KBM-7 (cell line): ENCODE results near the gene GIPC1.
A peak's percentile ranks its signal among the peaks of the same experiment; 100 is the strongest.
"Not testable (repeated sequence)": the region's sequence is repeated elsewhere in the genome, so short reads cannot be mapped to it uniquely, and the experiment has no call there.

ENCODE experiments used
- DNase-seq: peaks from one replicate; pipeline ENCODE4 v3.0.0-alpha.2; 2015
- in situ Hi-C: fragments of 300-500 bp; cut with MboI; formaldehyde crosslinking; loops from 2 replicates; pipeline ENCODE4 v1.14.3; 2020; ENCODE audit warnings: low sequenced_read_pairs, low pct_unique_long_range_greater_than_20kb, mixed read lengths

The GIPC1 gene

GRCh38 chr19:14496029-14496833, at the start of gene GIPC1:
Gene GIPC1, minus strand, starts transcription at chr19:14496127. Its CDS starts 13,151 bp downstream, at chr19:14482976.
- peak; percentile 96 for DNase-seq
- in situ Hi-C loops = no loop called here

DNA sequence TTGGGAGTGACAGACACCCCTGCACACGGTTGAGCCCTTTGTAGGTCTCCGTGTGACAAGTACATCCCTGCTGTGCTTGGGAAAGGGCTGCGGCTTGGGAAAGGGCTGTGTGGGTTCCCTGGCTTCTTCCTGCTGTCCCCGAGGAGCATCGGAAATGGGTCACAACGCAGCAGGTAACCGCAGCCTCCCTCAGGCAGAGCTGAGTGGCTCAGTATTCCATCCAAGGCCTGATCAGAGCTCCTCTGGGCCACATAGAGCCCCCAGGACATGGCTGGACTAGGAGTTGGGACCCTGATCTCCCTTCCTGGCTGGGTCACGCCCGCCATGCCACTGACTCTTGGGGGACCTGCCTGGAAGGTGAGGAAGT, 49.8 kb upstream of the GIPC1 start:
- in situ Hi-C loops = no loop called here
- DNase-seq = no peak

GRCh38 chr19:14544977-14545715, 49.2 kb upstream of the GIPC1 start:
- DNase-seq = no peak

GRCh38 chr19:14544047-14544446, 48.1 kb upstream of the GIPC1 start:
- DNase-seq = no peak
- in situ Hi-C loops = no loop called here

More at GRCh38 chr19:14544977-14545715, 49.2 kb upstream of the GIPC1 start:
- in situ Hi-C loops = no loop called here

- in situ Hi-C loops = no loop called here
- DNase-seq = peak; percentile 32
Measured at GRCh38 chr19:14542711-14543328, 46.9 kb upstream of the GIPC1 start.

DNA sequence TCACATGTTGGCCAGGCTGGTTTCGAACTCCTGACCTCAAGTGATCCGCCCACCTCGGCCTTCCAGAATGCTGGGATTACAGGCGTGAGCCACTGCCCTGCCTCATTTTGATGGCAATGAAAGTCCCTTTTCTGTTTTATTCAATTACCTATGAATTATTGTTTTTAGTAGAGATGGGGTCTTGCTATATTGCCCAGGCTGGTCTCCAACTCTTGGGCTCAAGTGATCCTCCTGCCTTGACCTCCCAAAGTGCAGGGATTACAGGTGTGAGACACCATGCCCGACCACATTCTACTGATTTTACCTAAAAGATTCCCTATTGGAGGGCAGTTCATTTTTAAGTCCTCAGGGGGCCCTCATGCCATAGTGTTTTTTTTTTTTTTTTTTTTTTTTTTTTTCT, 46.1 kb upstream of the GIPC1 start:
- in situ Hi-C loops, DNase-seq: not testable (repeated sequence)

GRCh38 chr19:14540741-14541525, 45.0 kb upstream of the GIPC1 start:
- in situ Hi-C loops = no loop called here

DNA sequence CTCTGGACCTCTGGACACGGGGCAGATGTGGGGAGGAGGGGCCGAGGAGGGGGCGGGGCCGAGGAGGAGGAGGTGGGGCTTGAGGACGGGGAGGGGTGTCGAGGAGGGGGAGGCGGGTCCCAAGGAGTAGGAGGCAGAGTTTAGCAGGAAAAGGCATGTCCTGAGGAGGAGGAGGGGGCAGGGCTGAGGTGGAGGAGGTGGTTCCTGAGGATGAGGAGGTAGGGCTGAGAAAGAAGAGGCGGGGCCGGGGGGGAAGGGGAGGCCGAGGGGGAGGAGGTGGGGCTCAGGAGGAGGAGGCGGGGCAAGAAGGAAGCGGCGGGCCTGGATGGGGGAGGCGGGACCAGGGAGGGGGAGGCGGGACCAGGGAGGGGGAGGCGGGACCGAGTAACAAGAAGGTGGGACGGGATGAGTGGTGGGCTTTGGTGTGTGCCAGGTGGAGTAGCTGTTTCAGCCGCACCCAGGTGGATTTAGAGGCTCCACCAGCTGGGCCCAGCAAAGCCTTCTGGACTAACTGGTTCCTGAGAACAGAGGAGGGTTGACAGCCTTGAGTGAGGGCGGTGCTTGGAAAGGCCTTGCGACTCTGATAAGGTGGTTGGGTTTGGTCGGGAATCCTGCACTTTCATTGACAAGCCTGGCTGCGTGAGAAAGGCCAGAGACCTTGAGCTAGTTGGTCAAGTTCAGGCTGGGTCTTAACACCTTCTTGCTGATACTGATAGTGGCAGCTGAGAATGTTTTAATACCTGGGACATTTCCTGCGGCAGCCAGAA, 41.2 kb upstream of the GIPC1 start:
- DNase-seq = peak; percentile 71
- in situ Hi-C loops = no loop called here

More at GRCh38 chr19:14540741-14541525, 45.0 kb upstream of the GIPC1 start:
- no peak for DNase-seq

DNA sequence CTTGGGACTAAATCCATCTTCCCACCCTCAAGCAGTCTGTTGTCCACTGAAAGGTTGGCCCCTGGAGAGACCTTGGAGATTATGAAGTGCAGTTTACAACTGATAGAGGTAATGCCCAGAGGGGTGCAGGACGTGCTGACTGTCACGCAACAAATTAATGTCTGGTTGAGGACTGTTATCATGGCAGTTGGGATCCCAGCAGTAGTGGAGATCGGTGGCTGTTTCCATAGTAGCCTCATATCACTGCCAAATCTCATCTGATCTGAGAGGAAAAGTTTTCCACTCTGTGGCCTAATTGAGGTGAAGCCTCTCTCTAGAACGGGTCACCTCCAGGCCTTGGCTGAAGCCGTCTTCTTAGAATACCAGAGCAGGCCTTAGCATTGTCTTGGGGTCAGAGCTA, 37.5 kb upstream of the GIPC1 start:
- in situ Hi-C loops = no loop called here
- no peak for DNase-seq

DNA sequence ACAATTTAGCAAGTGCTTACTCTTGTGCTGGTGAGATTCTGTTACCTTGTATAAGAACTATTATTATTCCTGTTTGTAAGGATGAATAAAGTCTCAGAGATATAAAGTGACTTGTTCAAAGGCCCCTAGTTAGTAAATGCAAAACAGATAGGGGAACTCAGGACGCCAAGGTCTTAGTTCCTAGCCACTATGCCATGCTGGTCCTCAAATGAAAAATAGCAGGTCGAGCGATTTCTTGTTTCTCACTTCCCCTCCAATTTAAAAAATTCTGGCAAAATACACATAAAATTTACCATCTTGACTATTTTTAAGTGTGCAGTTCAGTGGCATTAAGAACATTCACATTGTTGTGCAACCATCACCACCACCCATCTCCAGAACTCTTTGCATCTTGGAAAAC, 34.6 kb upstream of the GIPC1 start:
- in situ Hi-C loops = no loop called here
- DNase-seq = no peak

- in situ Hi-C loops = no loop called here
Measured at GRCh38 chr19:14530005-14530348, 34.0 kb upstream of the GIPC1 start.

DNA sequence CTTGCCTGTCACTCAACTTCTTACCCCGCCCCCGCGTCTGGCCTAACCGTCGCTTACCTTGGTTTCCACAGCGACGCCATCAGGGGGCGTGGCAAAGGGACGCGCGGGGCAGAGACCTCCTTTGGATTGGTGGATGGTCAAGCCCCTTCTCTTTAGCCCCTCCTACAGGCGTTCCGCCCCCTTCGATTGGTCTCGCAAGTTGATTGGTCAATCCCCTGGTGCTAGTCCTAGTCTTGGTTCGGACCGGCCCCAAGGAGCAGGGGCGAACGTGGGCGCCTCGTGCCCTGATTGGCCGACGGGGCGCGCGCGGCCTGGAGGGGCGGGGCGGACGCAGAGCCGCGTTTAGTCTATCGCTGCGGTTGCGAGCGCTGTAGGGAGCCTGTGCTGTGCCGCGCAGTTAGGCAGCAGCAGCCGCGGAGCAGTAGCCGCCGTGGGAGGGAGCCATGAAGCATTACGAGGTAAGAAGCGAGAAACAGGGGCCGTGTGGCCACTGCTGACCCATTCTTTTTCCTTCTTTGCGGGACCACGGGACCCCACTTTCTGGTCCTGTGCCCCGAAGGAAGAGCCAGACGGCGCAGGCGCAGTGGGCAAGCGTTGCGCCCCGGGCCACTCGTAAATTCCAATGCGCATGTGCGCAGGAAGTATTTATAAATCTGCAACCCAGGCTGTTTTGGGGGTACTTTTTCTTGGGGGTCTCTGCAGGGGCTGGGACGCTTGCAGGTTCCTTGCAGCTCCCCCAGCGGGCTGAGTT, 33.5 kb upstream of the GIPC1 start, which contains the start of gene TECR:
TECR (plus strand) TSS at position 341 of the 751 bp plus-strand sequence; CDS start at position 444, 103 bp downstream.
- in situ Hi-C loops = no loop called here
- DNase-seq = peak; percentile 100

More at GRCh38 chr19:14530005-14530348, 34.0 kb upstream of the GIPC1 start:
- DNase-seq = no peak

- in situ Hi-C loops = no loop called here
- no peak for DNase-seq
Measured at GRCh38 chr19:14528419-14529253, 32.7 kb upstream of the GIPC1 start.

- DNase-seq = no peak
- in situ Hi-C loops = no loop called here
Measured at GRCh38 chr19:14526423-14526822, 30.5 kb upstream of the GIPC1 start.

- in situ Hi-C loops = no loop called here
- no peak for DNase-seq
Measured at GRCh38 chr19:14525729-14526128, 29.8 kb upstream of the GIPC1 start.

DNA sequence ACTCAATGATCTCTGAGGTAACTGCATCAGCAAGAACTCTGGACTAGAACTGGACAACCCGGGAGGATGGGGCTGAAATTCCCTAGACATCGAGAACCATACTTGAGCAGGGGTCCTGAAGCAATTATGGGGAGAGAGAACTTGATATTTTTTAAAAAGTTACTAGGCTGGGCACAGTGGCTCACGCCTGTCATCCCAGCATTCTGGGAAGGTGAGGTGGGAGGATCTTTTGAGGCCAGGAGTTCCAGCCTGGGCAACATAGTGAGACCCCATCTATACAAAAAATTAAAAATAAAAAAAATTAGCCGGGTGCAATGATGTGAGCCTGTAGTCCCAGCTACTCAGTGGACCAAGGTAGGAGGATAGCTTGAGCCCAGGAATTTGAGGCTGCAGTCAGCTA, 24.6 kb upstream of the GIPC1 start:
- no peak for DNase-seq
- in situ Hi-C loops = no loop called here

DNA sequence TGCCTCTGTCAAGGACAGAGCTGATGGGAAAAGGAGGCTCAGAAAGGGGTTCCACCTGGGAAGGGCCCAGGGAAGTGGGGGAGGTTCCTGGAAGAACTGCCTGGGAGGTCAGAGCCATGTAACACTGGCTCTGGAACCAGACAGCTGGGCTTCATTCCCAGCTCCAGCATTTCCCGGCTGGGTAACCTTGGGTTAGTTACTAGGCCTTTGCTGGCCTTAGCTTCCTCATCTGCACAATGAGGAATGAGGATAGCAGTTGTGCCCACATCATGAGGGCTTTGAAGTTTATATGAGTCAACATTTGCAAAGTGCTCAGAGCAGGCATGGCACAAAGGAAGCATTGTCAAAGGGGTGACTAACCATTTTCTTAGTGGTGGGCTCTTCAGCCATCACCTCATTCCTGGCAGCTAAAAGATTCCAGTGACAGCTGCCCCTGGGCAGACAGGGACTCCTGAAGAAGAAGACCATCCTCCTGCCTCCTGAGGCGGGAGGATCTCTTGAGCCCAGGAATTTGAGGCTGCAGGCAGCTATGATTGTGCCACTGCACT, 24.0 kb upstream of the GIPC1 start:
- no peak for DNase-seq
- in situ Hi-C loops = no loop called here
